Adipocyte (in vitro differentiated cells): ENCODE measurements around the gene FLOT1.

Source experiments
- DNase-seq: peaks from one replicate; pipeline ENCODE4 v3.0.0-alpha.2; 2015; ENCODE audit warnings: low read depth
- H3K27me3 ChIP-seq: replicated peaks from 2 replicates; pipeline ENCODE4 v1.7.0; 2013; ENCODE audit warnings: mild to moderate bottlenecking, low read length, moderate library complexity; ENCODE audit not compliant: control insufficient read depth, insufficient read depth
- H3K36me3 ChIP-seq: 2 replicates; pipeline ENCODE4 v1.7.0; 2013; ENCODE audit warnings: low read length, mild to moderate bottlenecking, moderate library complexity; ENCODE audit not compliant: control insufficient read depth, insufficient read depth, severe bottlenecking
- H3K4me1 ChIP-seq: 2 replicates; pipeline ENCODE4 v1.7.0; 2013; ENCODE audit warnings: mild to moderate bottlenecking, low read length, moderate library complexity; ENCODE audit not compliant: control insufficient read depth, insufficient read depth
- H3K4me3 ChIP-seq: 2 replicates; pipeline ENCODE4 v1.7.0; 2013; ENCODE audit warnings: mild to moderate bottlenecking, low read length, moderate library complexity
- H3K9ac ChIP-seq: 2 replicates; pipeline ENCODE4 v1.7.0; 2013; ENCODE audit warnings: mild to moderate bottlenecking, low read length, moderate library complexity
- H3K9me3 ChIP-seq: 2 replicates; pipeline ENCODE4 v1.7.0; 2013; ENCODE audit warnings: mild to moderate bottlenecking, low read length, moderate library complexity; ENCODE audit not compliant: control insufficient read depth

The FLOT1 gene

GRCh38 chr6:30754631-30755030 is 12.1 kb upstream of the FLOT1 start:
- peaks cover 31% of the 10 kb centered on the region for H3K4me1 ChIP-seq
- no peak overlapping the region for H3K4me3 ChIP-seq
- H3K36me3 ChIP-seq, result no peaks in the 10 kb centered on the region
- H3K9ac ChIP-seq, result no peak overlapping the region
- peak; percentile 34 for DNase-seq
- H3K9me3 ChIP-seq, result no peaks in the 10 kb centered on the region
- no peaks in the 10 kb centered on the region for H3K27me3 ChIP-seq

- H3K9me3 ChIP-seq, result no peaks in the 10 kb centered on the region
- H3K4me3 ChIP-seq, result peak overlapping the region; percentile 64
- H3K36me3 ChIP-seq, result no peaks in the 10 kb centered on the region
- peak overlapping the region; percentile 67 for H3K9ac ChIP-seq
- H3K4me1 ChIP-seq, result peaks cover 29% of the 10 kb centered on the region
- no peaks in the 10 kb centered on the region for H3K27me3 ChIP-seq
- peak; percentile 99 for DNase-seq
These were observed 9.9 kb upstream of the FLOT1 start for GRCh38 chr6:30752157-30752927.

DNA sequence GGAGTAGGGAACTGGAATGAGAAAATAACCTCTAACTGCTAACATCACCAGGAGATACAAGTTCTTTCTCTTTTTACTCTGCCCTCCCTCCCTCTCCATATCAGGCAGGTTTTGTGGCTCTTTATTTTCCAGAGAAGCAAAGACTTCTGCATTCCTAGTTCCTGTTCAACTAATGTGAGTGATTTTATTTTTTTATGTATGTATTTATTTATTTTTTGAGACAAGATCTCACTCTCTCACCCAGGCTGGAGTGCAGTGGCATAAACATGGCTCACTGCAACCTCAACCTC is 7.8 kb upstream of the FLOT1 start:
- H3K27me3 ChIP-seq, result no peaks in the 10 kb centered on the region
- peaks cover 29% of the 10 kb centered on the region for H3K4me1 ChIP-seq
- H3K9me3 ChIP-seq, result no peaks in the 10 kb centered on the region
- H3K9ac ChIP-seq, result no peak overlapping the region
- no peak overlapping the region for H3K4me3 ChIP-seq
- DNase-seq, result no peak
- no peaks in the 10 kb centered on the region for H3K36me3 ChIP-seq

- Histone ChIP-seq H3K9ac (no peak overlapping the region), H3K36me3 (no peaks in the 10 kb centered on the region), H3K4me3 (no peak overlapping the region), H3K4me1 (peaks cover 28% of the 10 kb centered on the region), H3K9me3 (no peaks in the 10 kb centered on the region), H3K27me3 (no peaks in the 10 kb centered on the region)
- DNase-seq, result no peak
These were observed 7.3 kb upstream of the FLOT1 start for GRCh38 chr6:30749554-30750378.

- peak; percentile 65 for DNase-seq
- H3K4me3 ChIP-seq, result no peak overlapping the region
These were observed 6.5 kb upstream of the FLOT1 start for GRCh38 chr6:30748851-30749540.

DNA sequence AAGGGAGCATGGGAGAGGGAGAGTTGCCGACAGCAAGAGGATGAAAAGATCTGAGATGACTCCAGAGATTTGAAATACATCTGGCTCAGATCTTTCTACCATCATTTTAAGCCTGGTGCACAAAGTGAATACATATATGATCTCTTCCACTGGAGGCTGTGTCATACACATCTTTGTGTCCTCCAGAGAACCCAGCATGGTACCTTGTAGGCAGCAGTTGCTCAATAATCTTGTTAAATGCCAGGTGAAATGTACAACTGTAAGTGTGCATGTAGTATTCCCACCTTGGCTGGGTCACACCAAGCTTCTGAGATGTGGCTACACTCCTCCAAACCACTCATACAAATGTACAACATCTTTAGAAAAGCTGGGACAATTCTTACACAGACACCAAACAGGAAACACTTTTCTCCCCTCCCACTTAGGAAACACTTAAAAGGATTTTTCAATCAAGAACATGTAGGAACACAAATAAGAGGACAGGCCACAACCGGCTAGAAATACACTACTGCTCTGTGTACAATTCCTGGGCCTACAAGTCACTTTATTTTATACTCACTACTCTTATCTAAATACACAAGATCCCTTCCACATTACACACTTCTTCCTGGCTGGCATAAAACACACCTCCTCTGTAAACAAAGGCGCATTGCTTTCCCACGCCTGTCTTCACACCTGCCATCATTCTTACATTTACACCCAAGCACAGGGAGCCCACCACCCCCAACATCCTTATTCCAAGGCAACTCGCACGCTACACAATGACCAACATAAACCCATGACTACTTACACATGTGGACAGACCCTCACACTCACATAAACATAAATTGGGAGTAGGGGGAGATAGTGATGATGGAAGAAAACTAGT is 5.6 kb upstream of the FLOT1 start:
- Histone ChIP-seq H3K9me3 (no peaks in the 10 kb centered on the region), H3K9ac (no peak overlapping the region), H3K4me3 (no peak overlapping the region), H3K4me1 (peaks cover 33% of the 10 kb centered on the region), H3K36me3 (no peaks in the 10 kb centered on the region), H3K27me3 (no peaks in the 10 kb centered on the region)
- no peak for DNase-seq

More at GRCh38 chr6:30748851-30749540, 6.5 kb upstream of the FLOT1 start:
- Histone ChIP-seq H3K9me3 (no peaks in the 10 kb centered on the region), H3K9ac (no peak overlapping the region), H3K4me1 (peaks cover 27% of the 10 kb centered on the region), H3K36me3 (no peaks in the 10 kb centered on the region), H3K27me3 (no peaks in the 10 kb centered on the region)

GRCh38 chr6:30747300-30747687 is 4.8 kb upstream of the FLOT1 start:
- Histone ChIP-seq H3K4me3 (no peak overlapping the region), H3K4me1 (peaks cover 29% of the 10 kb centered on the region), H3K27me3 (no peaks in the 10 kb centered on the region), H3K36me3 (no peaks in the 10 kb centered on the region), H3K9me3 (no peaks in the 10 kb centered on the region), H3K9ac (no peak overlapping the region)
- no peak for DNase-seq

GRCh38 chr6:30744054-30744805 is 1.7 kb upstream of the FLOT1 start, which contains the start of gene IER3:
Gene IER3 (minus strand): TSS chr6:30744547. CDS start chr6:30744518, 29 bp downstream.
- Histone ChIP-seq H3K9me3 (no peaks in the 10 kb centered on the region), H3K4me3 (peak within 1 kb of the TSS; percentile 93), H3K36me3 (peaks cover 14% of the 10 kb centered on the region), H3K4me1 (peaks cover 42% of the 10 kb centered on the region), H3K9ac (peak within 1 kb of the TSS; percentile 90), H3K27me3 (no peaks in the 10 kb centered on the region)
- peak; percentile 94 for DNase-seq

DNA sequence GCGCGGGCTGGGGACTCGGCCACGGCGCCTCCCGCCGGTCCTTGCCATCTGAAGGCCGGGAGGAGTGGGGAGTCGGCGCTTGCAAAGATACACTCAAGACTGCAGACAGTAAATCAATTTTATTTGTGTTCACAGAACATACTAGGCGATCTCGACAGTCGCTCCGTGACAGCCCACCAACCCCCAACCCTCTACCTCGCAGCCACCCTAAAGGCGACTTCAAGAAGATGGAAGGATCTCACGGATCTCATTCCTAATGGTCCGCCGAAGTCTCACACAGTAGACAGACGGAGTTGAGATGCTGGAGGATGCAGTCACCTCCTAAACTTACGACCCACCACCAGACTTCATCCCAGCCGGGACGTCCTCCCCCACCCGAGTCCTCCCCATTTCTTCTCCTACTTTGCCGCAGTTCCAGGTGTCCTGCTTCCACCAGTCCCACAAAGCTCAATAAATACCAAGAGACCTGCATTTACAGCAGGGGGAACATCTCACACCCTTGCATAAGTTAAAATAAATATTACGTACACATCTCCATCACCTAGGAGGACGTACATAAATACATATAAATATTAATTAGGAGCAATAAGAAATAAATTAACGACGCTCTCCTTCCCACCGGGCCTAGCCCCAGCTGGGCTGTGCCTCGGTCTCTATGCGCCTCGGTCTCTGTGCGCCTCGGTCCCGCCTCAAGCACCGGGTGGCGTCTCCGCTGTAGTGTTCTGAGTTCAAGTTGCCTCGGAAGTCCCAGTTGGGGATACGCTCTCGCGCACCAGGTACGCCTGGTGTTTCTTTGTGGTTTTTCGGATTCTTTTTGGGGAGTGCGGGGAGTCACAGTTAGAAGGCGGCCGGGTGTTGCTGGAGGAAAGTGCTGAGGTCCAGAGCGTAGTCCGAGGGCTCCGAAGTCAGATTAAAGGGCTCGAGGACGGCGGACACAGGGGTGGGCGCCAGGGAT is 889 bp upstream of the FLOT1 start:
- H3K4me3 ChIP-seq, result peak overlapping the region; percentile 93
- H3K9ac ChIP-seq, result peak overlapping the region; percentile 90
- H3K9me3 ChIP-seq, result no peaks in the 10 kb centered on the region
- peaks cover 34% of the 10 kb centered on the region for H3K4me1 ChIP-seq
- peak; percentile 64 for DNase-seq
- peaks cover 22% of the 10 kb centered on the region for H3K36me3 ChIP-seq
- no peaks in the 10 kb centered on the region for H3K27me3 ChIP-seq
